Fibroblast of skin of abdomen (primary cell): ENCODE measurements around the gene KDM4C.
"Not testable (repeated sequence)": the region's sequence is repeated elsewhere in the genome, so short reads cannot be mapped to it uniquely, and the experiment has no call there.

Source experiments
- DNase-seq: peaks from one replicate; pipeline ENCODE4 v3.0.0-alpha.2; 2013

The KDM4C gene

GRCh38 chr9:6984941-6985578 is 227.3 kb downstream of the KDM4C start:
- no peak for DNase-seq

GRCh38 chr9:6986141-6986815 is 228.5 kb downstream of the KDM4C start:
- no peak for DNase-seq

DNA sequence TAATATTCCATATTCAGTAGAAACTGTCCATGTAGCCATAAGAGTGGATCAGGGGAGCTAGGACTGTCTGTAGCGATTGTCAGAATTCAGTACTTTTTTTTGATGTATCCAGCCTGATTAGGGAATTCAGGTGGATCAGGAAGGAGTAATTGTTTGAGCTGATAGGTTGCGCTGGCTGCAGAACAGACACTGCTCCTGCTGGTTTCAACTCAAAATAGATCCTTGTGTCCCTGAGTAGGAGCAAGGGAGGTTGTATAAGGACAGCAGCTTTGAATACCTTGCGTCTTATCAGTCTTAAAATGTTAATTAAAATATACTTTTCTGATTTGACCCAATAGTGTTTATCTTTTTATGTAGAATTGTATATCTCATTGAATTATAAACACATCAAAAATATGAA is 229.6 kb downstream of the KDM4C start:
- DNase-seq, result no peak

GRCh38 chr9:6991418-6991817 is 233.6 kb downstream of the KDM4C start:
- DNase-seq, result no peak

DNA sequence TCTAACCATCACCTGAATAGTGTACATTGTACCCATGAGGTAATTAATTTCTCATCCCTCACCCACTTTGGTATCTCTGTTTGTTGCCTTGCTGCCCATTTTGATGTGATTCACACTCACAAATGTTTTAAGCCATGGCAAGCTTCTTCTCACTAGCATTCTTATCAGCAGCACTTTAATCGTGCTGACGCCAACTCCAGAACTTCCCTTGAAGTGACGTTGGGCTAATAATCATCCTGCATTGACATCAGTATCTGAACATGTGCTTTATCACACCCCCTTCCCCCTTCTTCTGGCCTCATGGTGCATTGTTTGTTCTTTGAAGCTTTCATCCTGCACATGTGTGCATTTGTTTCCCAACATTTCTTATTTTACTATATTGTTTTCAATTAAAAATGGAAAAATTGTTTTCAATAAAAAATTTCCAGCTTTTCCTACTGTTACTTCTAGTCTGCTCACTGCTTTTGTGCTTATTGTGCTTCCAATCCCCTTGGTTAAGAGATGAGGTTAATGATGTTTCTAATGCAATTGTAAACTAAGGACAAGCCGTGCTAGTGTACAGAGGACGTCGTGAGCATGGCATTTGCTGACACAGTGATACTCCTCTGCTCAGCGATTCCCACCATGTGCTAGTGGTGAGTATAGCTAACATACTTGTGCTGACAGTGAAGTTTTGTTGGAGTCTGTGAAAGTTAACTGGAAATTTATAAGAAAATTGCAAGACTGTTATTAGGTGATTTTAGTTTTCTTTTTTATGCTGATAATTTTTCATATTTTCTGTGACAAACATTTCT is 238.5 kb downstream of the KDM4C start:
- no peak for DNase-seq

- no peak for DNase-seq
These were observed 239.6 kb downstream of the KDM4C start for GRCh38 chr9:6997330-6997729.

DNA sequence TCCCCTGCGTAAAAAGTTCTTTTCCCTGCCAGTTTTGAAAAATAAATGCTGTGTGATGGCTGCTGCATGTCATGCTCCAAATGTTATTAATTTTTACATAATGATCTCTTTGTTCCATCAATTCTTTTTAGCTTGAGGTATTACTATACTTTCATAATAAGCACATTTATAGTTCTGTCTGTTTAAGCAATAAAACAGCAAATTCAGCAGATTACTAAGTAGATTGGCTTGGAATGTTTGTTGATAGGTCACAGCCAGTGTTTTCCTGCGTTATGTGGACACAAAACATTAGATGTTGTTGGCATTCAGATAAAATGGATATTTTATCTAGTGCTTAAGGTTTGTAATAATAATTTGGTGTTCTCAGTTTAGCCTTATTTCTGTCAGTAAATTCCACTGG is 242.0 kb downstream of the KDM4C start:
- DNase-seq, result no peak

GRCh38 chr9:7001571-7001970 is 243.8 kb downstream of the KDM4C start:
- DNase-seq, result no peak

- DNase-seq, result no peak
These were observed 246.1 kb downstream of the KDM4C start for GRCh38 chr9:7003861-7004260.

DNA sequence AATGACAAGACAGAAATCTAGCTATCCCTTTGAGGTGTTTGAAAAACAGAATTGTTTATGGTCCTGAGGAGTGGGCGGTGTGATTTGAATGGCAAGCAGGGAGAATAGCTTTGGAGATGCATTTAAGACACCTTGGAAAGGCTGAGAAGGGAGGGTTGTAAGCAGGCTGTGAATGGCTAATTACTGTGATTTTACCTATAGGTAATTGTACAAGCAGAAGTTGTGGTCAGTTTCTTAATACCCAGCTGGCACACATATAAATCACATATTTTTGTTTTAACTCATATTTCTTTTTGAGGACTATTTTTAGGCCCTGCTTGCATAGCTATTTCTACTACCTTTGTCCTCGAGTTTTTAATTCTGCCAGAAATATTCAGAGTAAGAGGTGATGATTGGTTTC is 248.6 kb downstream of the KDM4C start:
- DNase-seq, result no peak

DNA sequence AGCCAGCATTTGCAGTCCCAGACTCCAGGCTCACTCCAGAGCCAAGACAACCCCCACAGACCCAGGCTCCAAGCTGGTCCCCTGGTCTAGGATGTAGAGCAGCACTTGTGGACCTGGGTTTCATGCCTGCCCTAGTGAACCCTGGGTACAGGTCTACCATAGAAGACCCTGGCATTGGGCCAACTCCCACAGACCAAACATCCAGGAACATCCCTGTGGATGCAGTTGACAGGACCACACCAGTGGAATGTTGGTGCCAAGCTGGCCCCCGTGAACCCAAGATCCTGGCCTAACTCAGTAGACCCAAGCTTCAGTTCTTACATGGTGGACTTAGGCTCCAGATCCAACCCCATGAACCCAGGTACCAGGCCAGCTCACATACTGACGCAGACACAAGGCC is 250.6 kb downstream of the KDM4C start:
- DNase-seq, result no peak

- DNase-seq, result no peak
These were observed 251.3 kb downstream of the KDM4C start for GRCh38 chr9:7009065-7009464.

- no peak for DNase-seq
These were observed 253.8 kb downstream of the KDM4C start for GRCh38 chr9:7011395-7012067.

DNA sequence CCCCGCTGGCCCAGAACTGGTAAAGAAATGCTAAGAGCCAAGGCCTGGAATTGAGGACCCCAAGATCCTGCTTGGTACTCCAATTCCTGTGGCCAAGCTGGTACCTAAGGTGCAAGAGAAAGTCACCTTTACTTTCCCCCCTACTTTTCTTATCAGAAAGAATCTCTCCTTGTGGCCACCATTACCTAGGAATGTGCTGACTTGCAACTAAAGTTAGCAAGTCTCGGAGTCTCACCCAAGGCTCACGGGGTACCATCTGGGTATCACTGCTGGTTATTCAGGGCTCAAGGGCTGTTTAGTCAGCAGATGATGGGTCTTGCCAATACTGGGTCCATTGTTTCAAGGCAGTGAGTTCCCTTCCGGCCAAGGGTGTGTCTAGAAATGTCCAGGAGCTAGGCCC is 270.2 kb downstream of the KDM4C start:
- no peak for DNase-seq

DNA sequence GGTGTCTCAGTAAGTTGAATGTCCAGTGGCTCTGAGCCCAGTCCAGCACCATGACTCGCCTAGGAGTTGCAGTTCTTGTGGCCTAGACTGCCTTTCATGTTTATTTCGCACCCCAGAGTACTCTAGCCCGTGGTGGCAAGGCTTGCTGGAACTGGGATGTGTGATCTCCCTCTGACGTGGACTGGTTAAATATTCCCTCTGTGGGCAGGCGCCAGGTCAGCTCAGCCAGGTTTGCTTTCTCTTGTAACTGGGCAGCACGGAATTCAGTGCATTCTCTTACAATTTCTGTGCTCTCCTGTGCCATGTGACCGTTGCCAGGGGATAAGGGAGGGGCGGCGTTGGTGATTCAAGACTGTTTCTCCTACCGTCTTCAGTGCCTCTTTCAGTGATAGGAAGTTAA is 270.8 kb downstream of the KDM4C start:
- no peak for DNase-seq

DNA sequence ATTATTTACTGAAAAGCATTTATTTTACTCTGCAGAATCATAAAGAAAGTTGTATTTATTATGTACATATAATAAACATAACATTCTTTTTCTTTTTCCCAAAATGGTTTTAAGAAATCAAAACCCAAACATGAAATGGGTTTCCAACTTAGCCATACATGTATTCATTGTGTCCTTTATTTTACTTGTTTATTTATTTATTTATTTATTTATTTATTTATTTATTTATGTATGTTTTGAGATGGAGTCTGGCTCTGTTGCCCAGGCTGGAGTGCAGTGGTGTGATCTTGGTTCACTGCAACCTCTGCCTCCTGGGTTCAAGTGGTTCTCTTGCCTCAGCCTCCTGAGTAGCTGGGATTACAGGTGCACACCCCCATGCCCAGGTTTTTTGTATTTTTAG is 273.2 kb downstream of the KDM4C start:
- not testable (repeated sequence) for DNase-seq

GRCh38 chr9:7033076-7034045 is 275.6 kb downstream of the KDM4C start:
- DNase-seq, result no peak

- DNase-seq, result no peak
These were observed 279.4 kb downstream of the KDM4C start for GRCh38 chr9:7037176-7037575.

GRCh38 chr9:7042124-7042523 is 284.4 kb downstream of the KDM4C start:
- DNase-seq, result no peak

GRCh38 chr9:7045361-7045760 is 287.6 kb downstream of the KDM4C start:
- DNase-seq, result peak; percentile 9

DNA sequence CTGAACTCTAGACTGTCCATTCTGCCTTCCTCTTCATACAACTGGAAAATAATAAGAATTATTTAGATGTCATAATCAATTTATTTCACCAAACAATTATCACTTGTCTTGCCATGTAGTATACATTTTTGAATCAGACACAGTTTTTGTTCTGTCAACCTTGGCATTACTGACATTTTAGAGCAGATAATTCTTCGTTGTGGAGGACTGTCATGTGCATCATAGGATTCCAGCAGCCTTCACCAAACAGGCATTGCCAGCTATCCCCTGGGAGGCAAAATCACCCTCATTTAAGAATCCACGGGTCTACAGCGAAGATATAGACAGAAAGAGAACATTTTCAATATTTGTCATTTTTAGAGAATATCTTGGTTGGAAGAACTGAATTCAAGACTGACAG is 293.9 kb downstream of the KDM4C start:
- no peak for DNase-seq

DNA sequence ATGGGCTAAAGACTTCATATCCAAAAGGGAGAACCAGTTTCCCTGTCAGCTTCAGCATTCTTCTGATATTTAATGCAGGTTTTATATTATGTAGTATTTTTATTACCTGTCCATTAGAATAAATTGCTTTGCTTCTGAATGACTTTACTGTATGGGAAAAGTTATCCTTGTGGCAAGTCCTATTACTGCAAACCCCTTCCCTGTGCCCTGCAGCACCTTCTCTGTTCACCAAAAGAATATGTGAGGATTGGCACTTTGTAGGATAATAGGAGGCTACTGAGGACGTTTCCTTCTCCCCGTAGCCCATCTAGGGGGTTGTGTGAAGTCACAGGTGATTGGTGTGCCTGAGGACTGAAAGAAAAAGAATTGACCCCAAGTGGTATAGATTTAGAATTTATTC is 296.1 kb downstream of the KDM4C start:
- DNase-seq, result no peak
